GM19438 (cell line): Measurements from ENCODE around the gene NXT1.

ENCODE experiments used
- ATAC-seq: cut with Tn5 transposase; IDR thresholded peaks from one replicate; pipeline ENCODE4 v1.9.1; 2021; ENCODE audit warnings: low read depth; ENCODE audit not compliant: unreplicated experiment

Gene NXT1

GRCh38 chr20:23358563-23358906 lies 7.9 kb downstream of the NXT1 start:
- ATAC-seq: no peak

DNA sequence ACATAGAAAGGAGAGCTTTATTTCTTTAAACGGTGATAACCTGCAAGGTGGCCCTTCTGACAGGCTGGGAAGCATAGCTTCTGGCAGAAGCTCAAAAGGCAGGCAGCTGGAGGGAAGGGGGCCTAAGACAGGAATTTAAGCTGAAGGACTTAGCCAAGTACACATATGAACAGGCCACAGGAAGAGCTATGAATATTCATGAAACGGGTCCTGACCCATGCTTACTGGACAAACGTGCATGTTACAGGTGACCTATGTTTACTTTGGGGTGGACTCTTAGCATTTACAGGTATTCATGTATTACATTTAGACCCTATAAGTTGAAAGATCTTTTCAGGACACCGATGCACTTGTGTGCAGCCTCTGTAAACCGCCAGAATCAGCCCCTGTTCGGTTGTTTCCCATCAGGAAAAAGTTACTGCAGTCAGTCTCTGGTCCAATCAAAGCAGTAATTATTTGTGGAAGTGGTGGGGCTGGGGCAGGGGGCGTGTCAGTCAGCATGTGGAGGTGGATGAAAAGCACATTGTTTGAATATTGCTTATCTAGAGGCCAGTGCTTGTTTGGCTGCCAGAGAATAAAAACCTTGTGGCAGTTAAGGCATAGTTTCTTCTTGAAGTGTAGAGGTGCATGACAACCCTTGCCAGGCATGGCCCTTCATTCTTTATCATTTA lies 8.5 kb downstream of the NXT1 start:
- no peak for ATAC-seq

- no peak for ATAC-seq
Observed at GRCh38 chr20:23360531-23360930, 9.9 kb downstream of the NXT1 start.

DNA sequence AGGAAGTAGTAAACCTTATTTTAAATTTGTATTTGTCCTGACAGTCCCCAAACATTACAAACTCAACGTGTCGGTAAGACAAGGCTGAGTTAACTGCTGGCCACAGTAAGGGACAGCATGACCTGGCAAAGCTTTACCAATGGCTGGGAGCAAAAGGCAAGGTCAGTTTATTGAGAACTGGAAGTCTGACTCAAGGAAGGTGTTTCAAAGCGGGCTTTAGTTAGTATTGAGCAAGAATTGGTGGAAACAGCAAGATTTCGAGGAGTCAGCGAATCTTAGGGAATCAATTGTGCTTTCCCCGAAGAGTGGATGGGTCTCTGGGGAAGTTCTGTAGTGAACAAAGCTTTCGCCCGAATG lies 10.5 kb downstream of the NXT1 start:
- no peak for ATAC-seq

DNA sequence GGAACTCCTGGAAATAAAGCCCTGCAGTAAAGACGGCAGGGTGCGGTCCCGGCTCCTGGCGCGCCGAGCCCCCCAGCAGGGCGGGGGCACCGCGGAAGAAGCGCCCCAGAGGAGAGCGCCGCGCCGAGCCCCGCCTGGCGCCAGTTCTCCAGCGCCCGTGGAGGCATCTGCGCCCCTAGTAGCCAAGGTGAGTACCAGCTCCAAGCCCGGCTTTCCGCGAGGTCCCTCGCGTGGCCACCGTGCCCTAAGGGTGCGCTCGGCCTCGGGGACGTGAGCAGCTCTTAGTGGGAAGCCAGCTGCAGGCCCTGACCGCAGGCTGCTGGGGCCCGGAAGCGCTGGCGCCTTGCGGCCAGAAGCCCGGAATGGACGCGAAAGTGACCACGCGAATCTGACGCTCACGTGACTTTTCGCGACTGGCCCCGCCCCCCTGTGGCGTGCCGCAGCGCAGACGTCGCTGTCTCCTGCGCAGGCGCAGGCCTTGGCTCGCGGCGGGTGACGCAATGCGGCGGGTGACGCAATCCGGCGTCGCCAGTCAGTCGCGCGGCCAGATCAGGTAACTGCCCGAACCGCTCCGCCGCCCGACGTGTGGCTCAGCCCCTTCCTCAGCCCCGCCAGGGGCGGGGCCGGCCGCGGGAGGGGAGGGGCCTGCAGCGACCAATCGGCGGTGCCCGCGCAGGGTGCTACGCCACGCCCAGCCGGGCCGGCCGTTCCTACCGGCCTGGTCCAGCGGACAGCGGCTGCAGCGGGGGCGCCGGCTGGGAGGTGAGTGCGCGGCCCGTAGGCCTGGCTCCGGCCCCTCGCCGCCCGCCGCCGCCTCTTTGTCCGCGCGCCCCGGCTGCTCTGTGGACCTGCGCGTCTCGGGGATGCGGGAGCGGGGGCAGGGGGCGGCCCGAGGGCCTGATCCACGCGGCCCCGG lies 11.1 kb downstream of the NXT1 start, which contains the start of gene GZF1:
GZF1 (plus strand) TSS at position 707 of the 916 bp plus-strand sequence. CDS start 2,202 bp downstream, outside the sequence.
- peak; percentile 53 for ATAC-seq

GRCh38 chr20:23362392-23363256 lies 12.0 kb downstream of the NXT1 start:
- ATAC-seq: peak; percentile 19

- no peak for ATAC-seq
Observed at GRCh38 chr20:23363257-23363649, 12.7 kb downstream of the NXT1 start.

DNA sequence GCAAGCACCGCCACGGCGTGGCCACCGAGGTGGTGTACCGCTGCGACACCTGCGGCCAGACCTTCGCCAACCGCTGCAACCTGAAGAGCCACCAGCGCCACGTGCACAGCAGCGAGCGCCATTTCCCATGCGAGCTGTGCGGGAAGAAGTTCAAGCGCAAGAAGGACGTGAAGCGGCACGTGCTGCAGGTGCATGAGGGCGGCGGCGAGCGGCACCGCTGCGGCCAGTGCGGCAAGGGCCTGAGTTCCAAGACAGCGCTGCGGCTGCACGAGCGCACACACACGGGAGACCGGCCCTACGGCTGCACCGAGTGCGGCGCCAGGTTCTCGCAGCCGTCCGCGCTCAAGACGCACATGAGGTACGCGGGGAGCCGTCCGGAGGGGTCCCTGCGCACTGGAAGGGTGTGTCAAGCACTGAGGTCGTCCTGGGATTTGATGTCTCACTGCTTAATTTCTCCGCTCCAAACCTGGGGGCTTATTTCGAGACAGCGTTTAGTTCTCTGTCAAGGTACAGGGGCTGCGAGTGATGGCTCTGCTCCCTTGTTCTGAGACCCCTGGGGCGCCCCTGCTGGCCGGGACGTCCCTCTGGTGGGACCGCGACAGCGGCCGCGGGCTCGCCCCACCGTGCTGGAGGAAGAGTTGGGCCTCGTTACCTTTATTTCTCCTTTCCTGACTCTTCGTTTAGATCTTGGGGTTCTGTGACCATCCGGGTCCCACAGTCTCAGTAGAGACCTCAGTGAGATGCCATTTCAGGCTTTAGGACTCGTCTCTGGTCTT lies 15.0 kb downstream of the NXT1 start:
- ATAC-seq: no peak

GRCh38 chr20:23366384-23366783 lies 15.8 kb downstream of the NXT1 start:
- ATAC-seq: no peak

- ATAC-seq: no peak
Observed at GRCh38 chr20:23367770-23368169, 17.2 kb downstream of the NXT1 start.

GRCh38 chr20:23368316-23369071 lies 17.9 kb downstream of the NXT1 start:
- ATAC-seq: no peak

- ATAC-seq: no peak
Observed at GRCh38 chr20:23369072-23369823, 18.7 kb downstream of the NXT1 start.

DNA sequence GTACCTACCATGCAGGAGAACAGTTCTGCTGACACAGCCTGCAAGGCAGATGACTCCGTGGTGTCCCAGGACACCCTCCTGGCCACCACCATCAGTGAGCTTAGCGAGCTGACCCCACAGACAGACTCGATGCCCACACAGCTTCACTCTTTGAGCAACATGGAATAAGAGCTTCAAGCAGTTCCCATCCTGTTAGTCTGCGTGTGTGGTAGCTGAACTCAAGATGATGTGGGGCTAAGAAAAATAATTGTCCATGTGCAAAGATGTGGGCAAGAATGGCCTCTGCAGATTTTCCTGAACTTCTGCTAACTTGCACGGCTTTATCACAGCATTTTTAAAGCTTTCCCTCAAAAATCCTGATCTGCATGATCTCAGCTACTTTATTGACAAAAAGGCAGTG lies 19.7 kb downstream of the NXT1 start:
- no peak for ATAC-seq

GRCh38 chr20:23370873-23371272 lies 20.3 kb downstream of the NXT1 start:
- no peak for ATAC-seq

GRCh38 chr20:23371496-23371895 lies 20.9 kb downstream of the NXT1 start:
- ATAC-seq: no peak

- no peak for ATAC-seq
Observed at GRCh38 chr20:23374441-23374840, 23.9 kb downstream of the NXT1 start.

- no peak for ATAC-seq
Observed at GRCh38 chr20:23375827-23376226, 25.2 kb downstream of the NXT1 start.

- ATAC-seq: no peak
Observed at GRCh38 chr20:23379772-23380171, 29.2 kb downstream of the NXT1 start.

DNA sequence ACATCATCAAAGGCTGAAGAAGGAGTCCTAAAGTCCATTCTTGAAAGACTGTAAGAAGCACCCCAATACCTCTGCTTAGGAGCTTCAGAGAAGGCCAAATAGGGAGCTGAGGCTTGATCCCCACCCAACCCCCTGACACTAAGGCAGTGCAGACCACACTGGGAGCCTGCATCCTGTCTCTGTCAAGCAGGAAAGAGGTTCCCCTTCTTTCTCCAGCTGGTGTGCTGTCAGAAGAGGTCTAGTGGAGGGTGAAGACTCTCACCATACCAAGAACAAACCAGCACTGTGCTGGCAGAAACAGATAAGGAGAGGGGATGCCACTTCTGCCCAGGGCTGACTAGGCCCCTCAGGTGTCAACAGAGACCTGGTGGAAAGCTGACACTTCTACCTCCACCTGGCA lies 31.3 kb downstream of the NXT1 start:
- no peak for ATAC-seq
